MM.1S (cell line): ENCODE measurements around the gene FAM72B.
"Not testable (repeated sequence)": the region's sequence is repeated elsewhere in the genome, so short reads cannot be mapped to it uniquely, and the experiment has no call there.

ENCODE experiments used
- DNase-seq: peaks from one replicate; pipeline ENCODE4 v3.0.0-alpha.2; 2015
- H2AFZ ChIP-seq: fragments of 300-600 bp; sonication (generic); 2 replicates; pipeline ENCODE4 v1.6.0; 2016; ENCODE audit warnings: antibody characterized with exemption, low read length
- H3F3A ChIP-seq: fragments of 300-600 bp; sonication (generic); 2 replicates; pipeline ENCODE4 v1.6.1; 2016; ENCODE audit warnings: mild to moderate bottlenecking, antibody characterized with exemption, low read length, moderate library complexity, mixed read lengths; ENCODE audit not compliant: insufficient read depth
- H3K27ac ChIP-seq: fragments of 300-600 bp; sonication (generic); 2 replicates; pipeline ENCODE4 v1.5.1; 2016; ENCODE audit warnings: mild to moderate bottlenecking, low read length
- H3K27me3 ChIP-seq: fragments of 300-600 bp; sonication (generic); replicated peaks from 2 replicates; pipeline ENCODE4 v1.6.0; 2016; ENCODE audit warnings: low read length; ENCODE audit not compliant: insufficient read depth
- H3K36me3 ChIP-seq: fragments of 300-600 bp; sonication (generic); replicated peaks from 2 replicates; pipeline ENCODE4 v1.6.1; 2016; ENCODE audit warnings: mild to moderate bottlenecking, low read length, mixed read lengths; ENCODE audit not compliant: insufficient read depth
- H3K4me1 ChIP-seq: fragments of 300-600 bp; sonication (generic); 2 replicates; pipeline ENCODE4 v1.6.1; 2016; ENCODE audit warnings: low read length, mixed read lengths
- H3K4me2 ChIP-seq: fragments of 300-600 bp; sonication (generic); 2 replicates; pipeline ENCODE4 v1.6.0; 2016; ENCODE audit warnings: low read depth, low read length
- H3K4me3 ChIP-seq: fragments of 300-600 bp; sonication (generic); 2 replicates; pipeline ENCODE4 v1.5.1; 2016; ENCODE audit warnings: low read length, mixed read lengths
- H3K79me2 ChIP-seq: fragments of 300-600 bp; sonication (generic); 2 replicates; pipeline ENCODE4 v1.6.1; 2016; ENCODE audit warnings: mixed run types, low read length, mixed read lengths
- H3K9ac ChIP-seq: fragments of 300-600 bp; sonication (generic); 2 replicates; pipeline ENCODE4 v1.6.1; 2016; ENCODE audit warnings: low read length, mixed read lengths
- H3K9me2 ChIP-seq: fragments of 300-600 bp; sonication (generic); replicated peaks from 2 replicates; pipeline ENCODE4 v1.6.1; 2016; ENCODE audit warnings: mild to moderate bottlenecking, low read length, mixed read lengths; ENCODE audit not compliant: insufficient read depth
- H3K9me3 ChIP-seq: fragments of 300-600 bp; sonication (generic); replicated peaks from 2 replicates; pipeline ENCODE4 v1.6.1; 2016; ENCODE audit warnings: mild to moderate bottlenecking, low read length, mixed read lengths; ENCODE audit not compliant: insufficient read depth
- H4K20me1 ChIP-seq: fragments of 300-600 bp; sonication (generic); 2 replicates; pipeline ENCODE4 v1.6.1; 2016; ENCODE audit warnings: mild to moderate bottlenecking, low read length, moderate library complexity, mixed read lengths; ENCODE audit not compliant: insufficient read depth

Gene FAM72B

DNA sequence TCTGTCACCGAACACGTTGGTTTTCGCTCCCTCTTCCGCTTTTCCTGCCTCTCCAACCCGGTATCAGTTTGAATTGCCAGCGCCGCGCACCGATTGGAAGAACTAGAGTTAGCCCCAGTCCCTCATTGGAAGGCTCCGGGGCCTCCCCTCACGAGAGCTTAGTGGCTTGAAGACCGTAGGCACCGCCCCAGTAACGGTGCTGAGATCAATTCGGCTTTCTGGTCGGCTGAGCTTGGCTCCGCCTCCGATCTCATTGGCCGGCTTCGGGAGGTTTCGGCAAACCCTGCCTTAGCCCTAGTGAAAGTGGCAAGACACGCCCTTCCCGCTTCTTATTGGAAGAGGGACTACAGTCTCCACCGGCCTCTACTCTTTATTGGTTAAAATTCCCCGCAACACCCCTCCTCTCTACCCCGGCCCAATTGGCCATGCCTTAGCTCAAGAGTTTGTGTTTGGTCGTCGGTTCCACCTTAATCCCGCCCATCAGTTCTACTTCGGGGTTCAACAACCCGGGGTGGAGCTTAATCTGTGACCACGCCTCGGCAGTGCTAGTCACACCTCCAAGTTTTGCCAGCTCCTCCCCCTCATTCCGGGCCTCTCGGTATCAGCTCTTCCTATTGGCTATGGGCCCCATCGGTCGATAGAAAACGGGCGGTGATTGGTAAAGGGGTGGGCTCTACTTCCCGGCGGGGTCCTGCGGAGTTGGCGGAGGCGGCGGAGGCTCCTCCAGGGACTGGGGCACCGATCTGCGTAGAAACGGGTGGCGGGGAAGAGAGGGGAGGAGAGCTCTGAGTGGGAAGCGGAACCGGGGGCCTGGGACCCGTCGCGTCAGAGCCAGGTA is at the start of gene FAM72B, which contains the start of gene SRGAP2C:
Gene FAM72B, minus strand, starts transcription at position 51 of the 838 bp plus-strand sequence. CDS start 851 bp downstream, outside the sequence.
Gene SRGAP2C, plus strand, starts transcription at position 686 of the 838 bp plus-strand sequence. CDS start 2,472 bp downstream, outside the sequence.
- not testable (repeated sequence) for H3K4me2 ChIP-seq, H3K79me2 ChIP-seq, H2AFZ ChIP-seq, H4K20me1 ChIP-seq, H3K27me3 ChIP-seq, H3F3A ChIP-seq, H3K4me3 ChIP-seq, H3K36me3 ChIP-seq, H3K9ac ChIP-seq, H3K9me3 ChIP-seq, H3K4me1 ChIP-seq, H3K9me2 ChIP-seq, H3K27ac ChIP-seq
- peak; percentile 93 for DNase-seq

DNA sequence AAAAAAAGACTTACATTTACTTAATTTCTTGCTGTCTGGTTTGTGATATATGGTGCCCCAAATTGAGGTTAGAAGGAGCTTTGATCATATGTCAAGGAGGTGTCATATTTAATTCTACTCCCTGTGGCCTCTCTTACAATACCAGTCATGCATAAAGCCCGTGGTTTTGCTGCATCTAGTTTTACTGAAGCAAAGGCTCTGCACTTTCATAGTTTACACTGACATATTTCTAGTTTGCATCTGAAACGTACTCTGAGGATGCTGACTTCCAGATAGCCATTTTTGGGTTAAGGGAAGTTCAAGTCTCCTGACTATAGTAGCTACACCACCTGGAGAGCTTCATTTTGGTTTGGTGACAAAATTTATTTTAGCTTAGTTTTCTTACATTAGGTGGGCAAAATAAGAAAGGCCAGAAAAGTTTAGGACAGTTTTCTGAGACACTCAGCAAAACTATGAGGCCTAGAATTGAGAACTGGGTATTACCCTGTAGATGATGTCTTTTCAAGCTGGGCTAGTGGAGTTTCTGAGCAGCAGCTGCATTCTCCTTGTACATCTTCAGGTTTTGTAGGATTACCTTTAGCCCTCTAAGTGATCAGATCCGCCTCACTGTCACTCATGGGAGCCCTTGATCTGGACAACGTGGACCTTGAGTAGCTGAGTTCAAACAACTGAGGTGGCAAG is 48.4 kb upstream of the FAM72B start:
- not testable (repeated sequence) for H3K79me2 ChIP-seq, H3K27me3 ChIP-seq, DNase-seq

DNA sequence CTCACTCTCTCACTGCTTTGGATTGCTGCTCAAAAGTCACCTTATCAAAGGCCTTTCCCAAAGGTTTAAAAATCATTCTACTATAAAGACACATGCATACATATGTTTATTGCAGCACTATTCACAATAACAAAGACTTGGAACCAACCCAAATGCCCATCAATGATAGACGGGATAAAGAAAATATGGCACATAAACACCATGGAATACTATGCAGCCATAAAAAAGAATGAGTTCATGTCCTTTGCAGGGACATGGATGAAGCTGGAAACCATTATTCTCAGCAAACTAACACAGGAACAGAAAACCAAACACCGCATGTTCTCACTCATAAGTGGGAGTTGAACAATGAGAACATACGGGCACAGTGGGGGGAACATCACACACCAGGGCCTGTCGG is 46.5 kb upstream of the FAM72B start:
- not testable (repeated sequence) for DNase-seq, H3K27ac ChIP-seq, H3K9me2 ChIP-seq, H3K9me3 ChIP-seq, H3K79me2 ChIP-seq, H3K9ac ChIP-seq, H3K27me3 ChIP-seq, H3K36me3 ChIP-seq, H3K4me1 ChIP-seq, H3F3A ChIP-seq, H4K20me1 ChIP-seq, H2AFZ ChIP-seq, H3K4me3 ChIP-seq, H3K4me2 ChIP-seq

More for the DNA sequence above, 48.4 kb upstream of the FAM72B start:
- not testable (repeated sequence) for H3K9me3 ChIP-seq, H3F3A ChIP-seq, H3K4me1 ChIP-seq, H3K36me3 ChIP-seq, H3K4me3 ChIP-seq, H3K9me2 ChIP-seq, H3K4me2 ChIP-seq, H4K20me1 ChIP-seq, H3K27ac ChIP-seq, H3K9ac ChIP-seq, H2AFZ ChIP-seq

DNA sequence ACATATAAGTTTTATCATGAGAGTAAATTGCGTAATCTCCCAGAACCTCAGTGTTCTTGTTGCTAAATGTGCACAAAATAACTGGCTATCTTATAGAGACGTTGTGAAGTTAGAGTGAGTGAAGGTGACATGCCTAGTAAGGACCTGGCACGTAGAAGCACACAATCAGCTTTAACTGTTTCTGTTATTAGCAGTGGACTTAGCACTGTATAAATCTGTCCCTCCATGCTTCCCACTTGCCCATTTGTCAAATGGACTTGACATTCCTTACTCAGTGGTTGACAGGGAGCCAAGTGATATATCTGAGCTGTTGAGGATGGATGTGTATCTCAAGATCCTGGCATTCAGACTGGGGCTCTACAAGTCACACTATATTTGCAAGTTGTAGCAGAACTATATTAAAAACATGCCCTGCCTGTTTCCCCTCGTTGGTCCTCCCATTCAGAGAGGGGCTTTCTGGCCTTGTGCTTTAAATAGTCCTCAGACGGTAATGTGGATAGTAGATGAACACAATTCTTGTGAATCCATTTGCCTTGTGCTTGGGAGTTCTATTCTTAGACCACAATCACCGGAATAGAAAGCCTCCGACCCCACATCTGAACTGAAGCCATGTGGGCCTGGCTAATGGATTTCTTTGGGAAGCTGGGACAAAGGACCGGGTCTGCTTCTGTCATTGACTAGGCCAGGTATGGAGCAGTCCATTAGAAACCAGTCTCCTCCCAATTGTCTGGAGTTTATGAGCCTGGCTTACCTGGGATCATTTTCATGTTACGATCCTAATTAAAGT is 43.6 kb upstream of the FAM72B start:
- not testable (repeated sequence) for H3K4me3 ChIP-seq, H3K4me2 ChIP-seq, DNase-seq, H2AFZ ChIP-seq, H3K4me1 ChIP-seq, H3K36me3 ChIP-seq, H3K79me2 ChIP-seq, H3K9ac ChIP-seq, H3K9me2 ChIP-seq, H3K9me3 ChIP-seq, H3F3A ChIP-seq, H3K27ac ChIP-seq, H4K20me1 ChIP-seq, H3K27me3 ChIP-seq

DNA sequence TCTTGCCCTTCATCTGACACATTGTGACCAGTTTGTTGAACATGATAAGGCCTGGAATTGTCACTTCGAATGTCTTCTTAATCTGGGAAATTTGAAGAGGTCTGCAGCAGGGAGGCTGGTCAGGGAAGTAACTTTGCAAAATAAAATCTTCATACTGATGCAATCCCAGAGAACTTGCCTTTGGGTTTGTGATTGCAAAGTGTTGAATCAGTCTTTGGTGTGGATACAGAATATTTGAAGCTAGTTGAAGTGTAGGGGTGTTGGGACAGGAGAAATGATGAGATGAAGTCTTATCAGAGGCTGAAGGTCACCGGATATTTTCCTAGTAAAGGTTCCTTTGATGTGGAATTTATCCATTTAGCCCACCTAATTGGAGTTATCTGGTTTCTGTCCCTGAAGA is 42.8 kb upstream of the FAM72B start:
- H3K9ac ChIP-seq, H3K4me1 ChIP-seq: not testable (repeated sequence)

DNA sequence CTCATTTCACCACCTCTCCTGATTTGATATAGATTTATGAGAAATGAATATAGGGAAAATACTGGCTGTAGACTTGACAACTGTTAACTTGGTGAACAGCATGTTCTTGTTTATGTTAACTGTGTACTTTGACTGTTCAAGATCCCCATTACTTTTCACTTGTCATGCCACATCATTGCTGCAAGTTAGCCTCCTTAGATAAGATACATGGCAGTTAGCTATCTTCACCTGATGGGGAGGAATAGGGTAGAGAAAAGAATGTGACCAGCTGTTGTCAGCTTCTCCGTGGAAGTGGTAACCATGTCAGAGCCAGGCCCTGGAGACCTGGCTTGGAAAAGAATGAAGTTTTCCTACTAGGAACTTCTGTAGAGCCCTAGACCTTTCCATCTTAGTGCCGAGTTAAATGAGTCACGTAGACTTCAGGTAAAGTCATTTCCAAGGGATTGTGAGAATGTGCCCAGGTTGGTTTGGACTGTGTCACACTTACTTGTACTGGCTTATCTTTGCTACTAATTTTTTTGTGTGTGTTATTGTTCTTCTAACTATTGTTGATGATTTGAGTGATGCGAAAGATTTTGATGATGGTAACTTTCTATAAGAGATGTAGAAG is 42.3 kb upstream of the FAM72B start:
- not testable (repeated sequence) for H3K9me3 ChIP-seq, H3K27me3 ChIP-seq, H3K79me2 ChIP-seq, H3K4me2 ChIP-seq, H3K4me3 ChIP-seq, H3K36me3 ChIP-seq, DNase-seq, H3F3A ChIP-seq, H4K20me1 ChIP-seq, H2AFZ ChIP-seq, H3K4me1 ChIP-seq, H3K9ac ChIP-seq, H3K27ac ChIP-seq, H3K9me2 ChIP-seq

More for the DNA sequence above, 42.8 kb upstream of the FAM72B start:
- not testable (repeated sequence) for H2AFZ ChIP-seq, H3K4me3 ChIP-seq, DNase-seq, H4K20me1 ChIP-seq, H3K27ac ChIP-seq, H3K36me3 ChIP-seq, H3K79me2 ChIP-seq, H3K9me3 ChIP-seq, H3K4me2 ChIP-seq, H3F3A ChIP-seq, H3K9me2 ChIP-seq, H3K27me3 ChIP-seq

DNA sequence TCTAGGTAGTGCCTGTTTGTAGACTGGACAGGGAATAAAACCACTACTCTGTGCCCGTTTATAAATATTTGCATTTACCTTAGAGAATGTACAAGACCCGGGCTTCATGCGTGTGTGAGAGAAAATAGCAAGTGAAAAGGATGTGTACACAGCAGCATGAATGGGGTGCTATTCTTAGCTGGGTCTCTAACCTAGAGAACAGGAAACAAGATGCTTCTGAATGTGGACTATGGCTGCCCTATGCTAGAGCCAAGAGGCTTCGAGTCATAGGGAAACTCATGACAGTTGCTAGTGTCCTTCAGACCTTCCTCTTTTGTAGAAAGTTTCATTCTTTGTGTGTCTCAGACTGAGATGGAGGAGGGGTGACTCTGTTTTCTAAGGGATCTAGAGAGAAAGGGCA is 40.6 kb upstream of the FAM72B start:
- H3K36me3 ChIP-seq, H3K79me2 ChIP-seq, H3K4me3 ChIP-seq, H3K9me2 ChIP-seq, H3K4me2 ChIP-seq, H2AFZ ChIP-seq, H3F3A ChIP-seq, DNase-seq, H4K20me1 ChIP-seq, H3K27me3 ChIP-seq, H3K9me3 ChIP-seq, H3K27ac ChIP-seq, H3K9ac ChIP-seq, H3K4me1 ChIP-seq: not testable (repeated sequence)
